Renal cortex interstitium (tissue), 11 donors: ENCODE results near the gene PLD1. TPM values are rescaled to one million over a fixed set of nuclear protein-coding genes. Genes with fewer than 3 reads are reported as not detected.
A peak's percentile ranks its signal among the peaks of the same experiment; 100 is the strongest.
"Not testable (repeated sequence)": the region's sequence is repeated elsewhere in the genome, so short reads cannot be mapped to it uniquely, and the experiment has no call there.

Experiments used
- DNase-seq, 11 donors: peaks; one replicate each; pipeline ENCODE4 v3.0.0-alpha.2; 2013; ENCODE audit warnings: low read depth in 9 of 11, low spot score in 4 of 11; ENCODE audit errors: extremely low read depth in 1 of 11
- polyA plus RNA-seq, 3 donors: library from polyadenylated mRNA; unstranded; fragments of 120-200 nt; gene quantifications; one replicate each; pipeline ENCODE4 v1.2.1, GENCODE V29; 2013; ENCODE audit not compliant: insufficient read length in 3 of 3

The PLD1 gene
- polyA plus RNA-seq, 3 donors: 10.0 to 14.3 (median 11.4) TPM

- no peak for DNase-seq
These were observed 148.8 kb downstream of the PLD1 start for GRCh38 chr3:171661484-171661883.

GRCh38 chr3:171660188-171660587 lies 150.1 kb downstream of the PLD1 start:
- no peak for DNase-seq

- DNase-seq: no peak
These were observed 151.4 kb downstream of the PLD1 start for GRCh38 chr3:171658841-171659240.

DNA sequence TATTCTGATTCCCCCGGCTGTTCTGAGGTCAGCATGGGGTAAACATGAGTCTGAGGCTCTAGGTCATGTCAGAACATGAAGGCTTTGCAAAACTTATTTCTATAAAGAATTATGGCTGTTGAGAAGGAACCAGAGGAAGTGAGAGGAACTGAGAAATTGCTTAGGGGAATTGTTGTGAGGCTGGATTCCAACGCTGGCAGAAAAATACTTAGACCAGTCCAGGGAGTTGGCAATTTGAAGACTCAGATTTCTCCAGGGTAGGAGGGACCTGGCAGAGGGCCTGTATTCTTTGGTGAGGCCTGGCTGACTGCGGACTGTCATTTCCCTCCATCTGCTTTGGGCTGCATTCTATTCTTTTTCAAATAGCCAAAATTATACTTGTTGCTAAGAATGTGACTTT lies 155.5 kb downstream of the PLD1 start:
- no peak for DNase-seq

DNA sequence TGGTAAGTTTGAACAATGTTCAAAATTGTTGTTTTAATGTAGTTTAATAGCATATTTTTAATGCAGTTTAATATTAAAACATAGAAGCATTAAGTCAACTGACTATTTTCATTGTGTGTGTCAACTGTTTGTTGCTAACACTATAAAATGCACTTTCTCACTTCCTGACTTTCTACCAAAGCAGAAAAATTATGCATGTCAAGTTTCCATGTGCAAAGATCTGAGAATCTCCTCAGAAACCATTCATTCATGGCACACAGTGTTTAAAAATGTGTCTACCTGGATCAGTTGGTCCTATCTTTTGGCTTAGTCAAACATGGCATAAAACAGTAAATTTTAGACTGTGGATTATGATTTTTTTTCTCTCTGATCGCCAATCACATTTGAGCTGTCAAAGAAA lies 156.0 kb downstream of the PLD1 start:
- DNase-seq: no peak

- no peak for DNase-seq
These were observed 156.6 kb downstream of the PLD1 start for GRCh38 chr3:171653701-171654100.

DNA sequence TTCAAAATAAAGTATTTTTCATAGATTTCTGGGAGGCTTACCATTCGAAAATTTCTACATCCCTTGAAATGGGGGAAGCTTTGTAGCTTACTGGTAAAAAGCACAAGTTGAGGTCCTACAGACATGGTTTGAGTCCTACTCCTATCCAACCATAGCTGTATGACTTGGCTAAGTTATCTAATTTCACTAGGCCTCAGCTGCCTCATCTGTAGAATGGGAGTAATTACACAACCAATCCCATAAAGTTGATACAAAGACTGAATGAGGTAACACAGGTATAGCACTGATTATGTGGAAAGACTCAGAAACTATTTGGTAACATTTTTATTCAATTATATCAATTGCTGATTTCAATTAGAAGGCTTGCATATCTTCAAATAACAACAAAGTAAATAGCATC lies 157.4 kb downstream of the PLD1 start:
- no peak for DNase-seq

DNA sequence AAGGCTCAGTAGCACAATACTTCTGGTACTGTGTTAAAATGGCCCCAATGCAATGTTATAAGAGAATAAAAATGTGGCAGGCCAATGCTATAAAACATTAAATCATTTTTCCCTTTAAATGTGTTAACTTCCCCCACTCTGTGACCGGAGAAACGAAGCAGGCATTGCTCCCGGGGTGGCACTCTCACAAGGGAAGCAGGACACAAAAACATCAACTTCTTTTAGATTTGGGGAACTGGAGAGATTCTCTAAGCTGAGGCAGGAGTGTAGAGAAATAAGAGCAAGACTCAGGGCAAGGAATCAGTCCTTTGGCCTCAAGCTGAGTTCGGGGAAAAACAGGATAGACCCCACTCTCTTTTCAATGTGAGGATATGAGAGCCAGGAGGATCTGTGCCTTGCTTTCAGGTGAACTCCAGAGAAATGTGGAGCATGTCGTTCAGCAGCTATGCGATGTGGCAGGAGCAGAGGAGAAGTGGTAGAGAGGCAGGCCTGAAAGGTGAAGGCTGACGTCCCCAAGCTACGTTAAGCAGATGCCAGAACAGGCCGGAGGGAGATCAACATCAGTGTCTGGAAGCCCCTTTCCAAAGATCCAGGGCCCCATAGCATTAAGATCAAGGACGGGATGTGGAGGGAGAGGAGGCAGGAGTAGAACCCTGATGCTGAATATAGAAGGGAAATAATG lies 160.2 kb downstream of the PLD1 start:
- no peak for DNase-seq

DNA sequence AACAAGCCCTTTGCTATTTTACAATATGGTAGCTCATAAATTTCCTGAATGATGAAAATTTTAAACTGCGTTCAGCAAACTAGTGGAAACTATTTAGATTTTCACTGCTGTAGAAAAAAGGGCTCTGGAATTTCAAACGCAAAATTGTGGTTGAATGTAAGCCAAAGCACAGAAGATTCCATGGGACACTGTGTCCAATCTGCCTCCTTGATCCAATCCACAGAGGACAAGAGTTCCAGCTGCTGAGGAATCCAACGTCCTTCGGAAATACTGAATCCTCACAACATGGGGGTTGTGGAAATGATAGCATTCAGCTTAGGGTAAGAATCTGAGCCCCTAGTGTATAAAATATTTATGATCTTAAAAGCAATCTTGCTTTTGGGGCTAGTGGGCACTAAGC lies 161.0 kb downstream of the PLD1 start:
- no peak for DNase-seq

GRCh38 chr3:171648069-171648468 lies 162.2 kb downstream of the PLD1 start:
- no peak for DNase-seq

DNA sequence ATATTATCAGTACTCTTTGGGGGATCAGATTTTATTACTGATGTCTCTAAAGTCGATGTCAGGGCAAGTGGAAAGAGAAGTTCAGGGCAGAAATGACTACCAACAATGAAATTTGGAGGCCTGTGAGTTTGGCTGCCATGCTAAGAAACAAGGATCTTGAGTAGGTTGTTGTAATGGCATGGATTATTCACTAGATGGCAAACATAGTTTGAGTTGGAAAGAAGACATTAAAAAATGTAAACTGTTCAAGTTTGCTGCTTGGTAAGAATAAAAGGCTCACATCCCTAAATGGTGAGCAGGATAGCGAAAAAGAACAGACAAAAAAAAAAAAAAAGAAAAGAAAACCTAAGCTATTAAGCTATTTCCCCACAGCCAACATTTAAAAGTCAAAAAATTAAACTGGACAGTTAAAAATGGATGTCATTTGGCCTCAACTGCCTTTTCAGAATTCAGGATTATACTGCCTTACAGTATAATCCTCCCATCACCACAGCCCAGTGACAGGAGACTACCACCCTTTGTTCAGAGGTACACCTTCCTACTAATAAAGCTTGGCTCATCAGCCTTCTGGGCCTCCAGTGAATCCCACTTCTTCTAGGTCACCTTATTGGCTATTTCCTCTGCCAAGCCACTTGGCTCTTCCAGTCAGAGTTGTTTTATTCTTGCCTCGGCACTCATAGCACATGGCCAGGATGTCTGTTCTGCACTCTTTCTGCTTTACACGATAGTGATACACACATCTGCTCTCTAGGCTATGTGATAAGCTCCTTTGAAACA lies 163.7 kb downstream of the PLD1 start:
- peak in 8 of 11 donors; percentile 21 to 52 (median 32) for DNase-seq

DNA sequence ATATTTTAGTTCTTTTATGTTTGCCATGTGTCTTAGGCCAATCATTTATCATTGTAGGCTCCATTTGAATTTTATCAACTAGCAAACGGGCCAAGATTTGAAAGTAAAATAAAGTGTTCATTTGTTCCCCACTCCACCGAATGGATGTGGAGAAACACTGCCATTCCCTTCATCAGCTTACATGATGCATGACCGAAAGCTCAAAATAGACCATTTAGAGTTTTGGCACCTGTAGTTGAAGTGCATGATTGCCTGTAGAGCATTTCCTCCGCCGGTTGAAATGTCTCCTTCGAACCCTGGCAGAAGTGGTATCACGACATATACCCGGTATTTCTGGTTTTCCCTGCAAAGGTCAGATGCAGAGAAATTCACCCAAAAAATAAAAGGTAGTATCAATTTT lies 165.6 kb downstream of the PLD1 start:
- no peak for DNase-seq

- DNase-seq: no peak
These were observed 166.6 kb downstream of the PLD1 start for GRCh38 chr3:171643681-171644080.

- DNase-seq: no peak
These were observed 167.2 kb downstream of the PLD1 start for GRCh38 chr3:171643033-171643432.

DNA sequence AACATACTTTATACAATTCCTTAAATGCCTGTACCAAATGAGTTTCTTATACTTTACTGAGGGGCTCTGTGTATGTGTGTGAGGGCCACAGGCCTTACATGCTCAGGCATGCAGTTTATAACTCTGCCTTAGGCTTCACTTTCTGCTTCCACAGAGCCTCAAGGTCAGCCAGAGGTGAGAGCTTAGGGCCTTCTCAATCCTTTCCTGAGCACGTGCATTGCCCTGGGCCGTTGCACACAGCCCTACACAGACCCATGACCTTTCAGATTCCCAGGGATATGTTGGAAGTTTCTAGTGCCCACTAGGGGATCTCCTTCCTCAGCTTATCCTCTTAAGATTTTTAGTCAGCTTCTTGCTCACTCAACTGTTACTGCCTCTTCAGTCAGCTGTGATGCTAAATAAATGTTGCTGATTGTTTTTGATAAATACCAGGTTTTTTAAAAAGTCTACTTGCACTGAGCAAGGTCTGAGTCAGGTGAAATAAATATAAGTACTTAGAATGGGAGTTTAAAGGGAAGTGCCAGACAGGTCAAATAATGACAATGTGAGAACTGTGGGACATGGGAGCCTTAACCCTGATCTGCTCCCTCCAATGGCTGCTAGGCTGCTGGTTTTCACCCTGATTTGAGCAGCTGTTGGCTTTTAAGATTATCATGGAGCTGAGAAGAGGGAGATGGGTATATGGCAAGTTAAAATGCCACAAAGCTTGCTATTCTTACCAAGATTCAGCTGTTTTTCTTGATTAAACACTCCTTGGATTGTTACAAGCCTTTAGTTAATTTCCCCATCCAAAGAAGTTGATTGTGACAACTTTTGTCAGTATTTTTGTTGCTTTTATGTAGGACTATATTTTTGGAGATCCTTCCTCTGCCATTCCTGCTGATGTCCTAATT lies 169.5 kb downstream of the PLD1 start:
- DNase-seq: peak in 3 of 11 donors; percentile 19 to 38 (median 30)

DNA sequence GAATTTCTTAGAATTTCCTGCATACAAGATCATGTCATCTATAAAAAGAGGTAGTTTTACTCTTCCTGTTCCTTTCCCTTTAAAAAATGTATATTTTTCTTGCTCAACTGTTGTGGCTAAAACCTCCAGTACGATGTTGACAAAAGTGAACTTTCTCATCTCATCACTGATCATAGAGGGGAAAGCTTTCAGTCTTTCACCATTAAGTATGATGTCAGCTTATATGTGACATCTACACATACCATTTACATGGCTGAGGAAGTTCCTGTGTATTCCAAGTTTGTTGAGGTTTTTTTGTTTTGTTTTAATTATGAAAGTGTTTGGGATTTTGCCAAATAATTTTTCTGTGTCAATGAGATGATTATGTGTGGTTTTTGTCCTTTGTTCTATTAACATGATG lies 173.6 kb downstream of the PLD1 start:
- no peak for DNase-seq

GRCh38 chr3:171632766-171633165 lies 177.5 kb downstream of the PLD1 start:
- DNase-seq: no peak

- not testable (repeated sequence) for DNase-seq
These were observed 183.5 kb downstream of the PLD1 start for GRCh38 chr3:171626799-171627198.

DNA sequence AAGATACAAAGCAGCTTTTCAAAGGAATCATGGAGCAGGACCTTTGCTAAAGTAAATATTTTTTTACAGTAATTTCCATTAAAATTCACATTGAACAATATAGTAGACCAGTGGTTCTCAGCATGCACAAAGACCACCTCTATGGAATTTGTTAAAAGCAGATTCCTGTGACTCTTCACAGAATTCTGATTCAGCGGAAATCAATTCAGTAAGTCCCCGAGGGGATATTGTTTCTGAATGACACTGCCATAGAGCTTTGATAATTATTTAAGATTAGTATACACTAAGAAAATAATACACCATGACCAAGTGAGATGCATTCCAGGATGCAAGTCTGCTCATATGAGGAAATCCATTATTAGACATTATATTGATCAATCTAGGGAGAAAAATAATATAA lies 188.2 kb downstream of the PLD1 start:
- no peak for DNase-seq
